GM21529 (cell line): ENCODE results near the gene MYORG.

Experiments
- ATAC-seq: cut with Tn5 transposase; IDR thresholded peaks from one replicate; pipeline ENCODE4 v1.9.1; 2021; ENCODE audit not compliant: unreplicated experiment

MYORG gene

GRCh38 chr9:34385561-34386230 lies 9.0 kb upstream of the MYORG start:
- no peak for ATAC-seq

GRCh38 chr9:34384368-34385165 lies 7.9 kb upstream of the MYORG start:
- no peak for ATAC-seq

GRCh38 chr9:34383904-34384303 lies 7.2 kb upstream of the MYORG start:
- no peak for ATAC-seq

GRCh38 chr9:34382879-34383278 lies 6.2 kb upstream of the MYORG start:
- ATAC-seq: no peak

GRCh38 chr9:34382054-34382453 lies 5.4 kb upstream of the MYORG start:
- ATAC-seq: no peak

GRCh38 chr9:34381323-34381722 lies 4.6 kb upstream of the MYORG start:
- no peak for ATAC-seq

- peak; percentile 33 for ATAC-seq
Observed at GRCh38 chr9:34380511-34381315, 4.0 kb upstream of the MYORG start.

GRCh38 chr9:34380034-34380510 lies 3.4 kb upstream of the MYORG start:
- no peak for ATAC-seq

- peak; percentile 25 for ATAC-seq
Observed at GRCh38 chr9:34379334-34380033, 2.8 kb upstream of the MYORG start.

- no peak for ATAC-seq
Observed at GRCh38 chr9:34378376-34379060, 1.8 kb upstream of the MYORG start.

- ATAC-seq: no peak
Observed at GRCh38 chr9:34377404-34377746, 677 bp upstream of the MYORG start.

- no peak for ATAC-seq
Observed at GRCh38 chr9:34375901-34376595, 650 bp downstream of the MYORG start.

GRCh38 chr9:34374905-34375552 lies 1.7 kb downstream of the MYORG start:
- no peak for ATAC-seq

GRCh38 chr9:34374339-34374738 lies 2.4 kb downstream of the MYORG start:
- no peak for ATAC-seq

GRCh38 chr9:34373749-34374148 lies 2.9 kb downstream of the MYORG start:
- ATAC-seq: no peak

GRCh38 chr9:34372467-34373011 lies 4.2 kb downstream of the MYORG start:
- ATAC-seq: no peak

- ATAC-seq: no peak
Observed at GRCh38 chr9:34371886-34372466, 4.7 kb downstream of the MYORG start.

- no peak for ATAC-seq
Observed at GRCh38 chr9:34370970-34371880, 5.5 kb downstream of the MYORG start.
